K562 (cell line): Measurements from ENCODE around the gene ACTG2. TPM values are rescaled to one million over a fixed set of nuclear protein-coding genes. Genes with fewer than 3 reads are reported as not detected.

Experiments used
- BDP1 ChIP-seq: IDR thresholded peaks from 3 replicates; pipeline ENCODE4 v1.6.1; 2011; ENCODE audit not compliant: insufficient read length, insufficient read depth
- ELF2 ChIP-seq: fragments of 250-450 bp; sonication (Bioruptor Pico); IDR thresholded peaks from 2 replicates; pipeline ENCODE4 v1.5.0; 2021; ENCODE audit warnings: mild to moderate bottlenecking
- ELK1 ChIP-seq: sonication (generic); formaldehyde crosslinking; IDR thresholded peaks from 2 replicates; pipeline ENCODE4 v1.8.1; 2022; ENCODE audit warnings: missing genetic modification reagents
- KAT7 ChIP-seq: sonication (generic); formaldehyde crosslinking; IDR thresholded peaks from 2 replicates; pipeline ENCODE4 v1.8.0; 2022; ENCODE audit warnings: missing genetic modification reagents, mild to moderate bottlenecking, borderline replicate concordance
- LCOR ChIP-seq: sonication (generic); formaldehyde crosslinking; IDR thresholded peaks from 2 replicates; pipeline ENCODE4 v1.8.0; 2022; ENCODE audit warnings: mild to moderate bottlenecking, missing genetic modification reagents
- NCOR1 ChIP-seq: fragments of 450-650 bp; IDR thresholded peaks from 2 replicates; pipeline ENCODE4 v1.6.1; 2016; ENCODE audit warnings: mild to moderate bottlenecking, moderate library complexity
- NFIX ChIP-seq: fragments of 250-450 bp; sonication (Bioruptor Pico); IDR thresholded peaks from 2 replicates; pipeline ENCODE4 v1.4.0; 2020; ENCODE audit warnings: low read depth, mild to moderate bottlenecking, moderate library complexity
- NR3C1 ChIP-seq: sonication (generic); formaldehyde crosslinking; IDR thresholded peaks from 2 replicates; pipeline ENCODE4 v1.8.1; 2022; ENCODE audit warnings: missing genetic modification reagents
- RERE ChIP-seq: sonication (generic); formaldehyde crosslinking; IDR thresholded peaks from 2 replicates; pipeline ENCODE4 v1.8.0; 2023; ENCODE audit warnings: missing genetic modification reagents, mild to moderate bottlenecking, borderline replicate concordance
- SIN3A ChIP-seq, 2 experiments: fragments of 150-350 bp in 1 of 2; IDR thresholded peaks; 2 replicates each; pipeline ENCODE4 v1.6.1; 2011 to 2016; ENCODE audit warnings: borderline replicate concordance in 2 of 2, low read depth in 2 of 2, low read length in 2 of 2, mild to moderate bottlenecking in 2 of 2, moderate library complexity in 2 of 2; ENCODE audit not compliant: control insufficient read depth in 1 of 2
- VEZF1 ChIP-seq: fragments of 200-800 bp; sonication (Bioruptor generic); IDR thresholded peaks from 2 replicates; pipeline ENCODE4 v1.6.1; 2017; ENCODE audit warnings: missing genetic modification characterization, missing compliant biosample characterization
- ZNF197 ChIP-seq: fragments of 200-800 bp; sonication (Bioruptor generic); IDR thresholded peaks from 2 replicates; pipeline ENCODE4 v1.6.1; 2016; ENCODE audit warnings: low read depth, missing genetic modification characterization, missing compliant biosample characterization
- ZNF280B ChIP-seq: fragments of 250-450 bp; sonication (Bioruptor Pico); IDR thresholded peaks from 2 replicates; pipeline ENCODE4 v1.5.1; 2021; ENCODE audit warnings: mild to moderate bottlenecking
- ZNF354B ChIP-seq: fragments of 250-450 bp; sonication (Bioruptor Pico); IDR thresholded peaks from 2 replicates; pipeline ENCODE4 v1.4.0; 2020
- ZNF395 ChIP-seq: fragments of 200-800 bp; sonication (Bioruptor generic); IDR thresholded peaks from 2 replicates; pipeline ENCODE4 v1.6.1; 2017; ENCODE audit warnings: missing genetic modification characterization, missing compliant biosample characterization
- polyA plus RNA-seq, 8 experiments: library from polyadenylated mRNA; depleted of rRNA in 4 of 8; stranded (reverse) in 5 of 8; unstranded in 3 of 8; fragments of >200 nt; fragmentation: Nextera tagmentation in 2 of 8; fragmentation: Illumina TruSeq in 1 of 8; extraction: Ambion mirVana in 2 of 8; extraction: Trizol in 1 of 8; gene quantifications; 2 replicates each; pipeline versions ENCODE4 v1.2.1 to v1.2.3, GENCODE V29; 2011 to 2014; ENCODE audit warnings: inconsistent platforms in 1 of 8, missing spikeins in 1 of 8
- total RNA-seq, 7 experiments: library from RNA; depleted of rRNA in 6 of 7; stranded (reverse); fragments of >200 nt in 6 of 7; fragmentation: Illumina TruSeq in 2 of 7; extraction: Trizol in 2 of 7; gene quantifications; 2 replicates each; pipeline versions ENCODE4 v1.2.1 to v1.2.3, GENCODE V29; 2011 to 2021; ENCODE audit warnings: low replicate concordance in 1 of 7

ACTG2 gene
- total and polyA plus RNA-seq, 9 of the 15 experiments (the other 6 are each of a cell fraction or from before 2014, with no cell fraction given): 0.06 to 0.60 TPM; not detected in 7

GRCh38 chr2:73926493-73927327, 33.9 kb downstream of the ACTG2 start, which contains the start of gene DGUOK (continued):
- TF ChIP-seq ZNF280B (CRISPR knock-in tag) (no peak), NFIX (no peak), NR3C1 (CRISPR knock-in tag) (no peak), ELF2 (CRISPR knock-in tag) (peak; percentile 83), BDP1 (no peak), NCOR1 (no peak), VEZF1 (CRISPR knock-in tag) (peak; percentile 64; the same call in 1 of the 2 replicates), ELK1 (CRISPR knock-in tag) (no peak), ZNF197 (CRISPR knock-in tag) (no peak), SIN3A (IDR thresholded peaks at IDR 0.05; ENCODE audit: borderline replicate concordance in 2 of 2, control insufficient read depth in 1 of 2, low read depth in 2 of 2, low read length in 2 of 2) (peak; percentile 52 to 88; a peak in 2 of 4 replicates), LCOR (peak; percentile 76; the same call in 1 of the 2 replicates), KAT7 (CRISPR knock-in tag) (peak; percentile 89; the same call in 1 of the 2 replicates), ZNF354B (CRISPR knock-in tag) (no peak), RERE (no peak), ZNF395 (CRISPR knock-in tag) (no peak)
